Fibroblast of lung (primary cell): ENCODE measurements around the gene PCSK4.

Experiments
- CTCF ChIP-seq, 2 donors: IDR thresholded peaks in 1 of 2; conservative IDR thresholded peaks in 1 of 2; 1 replicate in 1 of 2; 2 replicates in 1 of 2; pipeline ENCODE4 v1.5.1; 2011 to 2012; ENCODE audit warnings: low read length in 2 of 2, control low read depth in 1 of 2, inconsistent platforms in 1 of 2, low read depth in 1 of 2, mild to moderate bottlenecking in 1 of 2
- EZH2 ChIP-seq: IDR thresholded peaks from 2 replicates; pipeline ENCODE4 v1.5.1; 2012; ENCODE audit warnings: low read length, control low read depth, mild to moderate bottlenecking; ENCODE audit errors: missing control alignments

GRCh38 chr19:1445185-1445931, 44.8 kb downstream of the PCSK4 start:
- TF ChIP-seq CTCF (conservative IDR thresholded peaks at IDR 0.05 in 1 of 2, IDR thresholded peaks at IDR 0.05 in 1 of 2; ENCODE audit: low read depth in 1 of 2, low read length in 2 of 2) (peak; percentile 43 to 75), EZH2 (peak; percentile 75)
